SU-DHL-6 (cell line): ENCODE measurements around the gene LCMT1.

Source experiments
- H2AFZ ChIP-seq: fragments of 200-600 bp; sonication (generic); 2 replicates; pipeline ENCODE4 v1.6.1; 2014; ENCODE audit warnings: low read depth, mild to moderate bottlenecking, moderate library complexity, mixed read lengths, antibody characterized with exemption, low read length; ENCODE audit not compliant: severe bottlenecking
- H3F3A ChIP-seq: fragments of 200-600 bp; shearing (Covaris generic); 2 replicates; pipeline ENCODE4 v1.6.0; 2016; ENCODE audit warnings: antibody characterized with exemption, mild to moderate bottlenecking; ENCODE audit not compliant: insufficient read depth
- H3K27ac ChIP-seq: fragments of 200-600 bp; sonication (generic); 2 replicates; pipeline ENCODE4 v1.5.1; 2016; ENCODE audit warnings: low read depth, mild to moderate bottlenecking, low read length, moderate library complexity, mixed read lengths
- H3K27me3 ChIP-seq: fragments of 200-600 bp; sonication (generic), shearing (Covaris generic); 2 replicates; pipeline ENCODE4 v1.6.0; 2014; ENCODE audit warnings: mild to moderate bottlenecking, low read length
- H3K36me3 ChIP-seq: fragments of 200-600 bp; sonication (generic); 2 replicates; pipeline ENCODE4 v1.6.1; 2014; ENCODE audit warnings: mild to moderate bottlenecking, low read length, mixed read lengths
- H3K4me2 ChIP-seq: fragments of 300-600, 200-600 bp; shearing (Covaris generic), sonication (generic); 2 replicates; pipeline ENCODE4 v1.6.0; 2014; ENCODE audit warnings: low read length, low read depth, mild to moderate bottlenecking; ENCODE audit not compliant: poor library complexity, severe bottlenecking
- H3K4me3 ChIP-seq: fragments of 200-600 bp; sonication (generic); 2 replicates; pipeline ENCODE4 v1.5.1; 2014; ENCODE audit warnings: antibody characterized with exemption, low read length, mild to moderate bottlenecking, mixed read lengths; ENCODE audit not compliant: insufficient read depth, poor library complexity, severe bottlenecking
- H3K79me2 ChIP-seq: fragments of 200-600 bp; sonication (generic); 2 replicates; pipeline ENCODE4 v1.6.1; 2014; ENCODE audit warnings: mild to moderate bottlenecking, low read length, moderate library complexity; ENCODE audit not compliant: insufficient read depth
- H3K9ac ChIP-seq: fragments of 200-600 bp; sonication (generic); 2 replicates; pipeline ENCODE4 v1.7.0; 2014; ENCODE audit warnings: mild to moderate bottlenecking, low read length
- H3K9me2 ChIP-seq: fragments of 200-600 bp; sonication (generic); replicated peaks from 2 replicates; pipeline ENCODE4 v1.6.1; 2014; ENCODE audit warnings: low read length; ENCODE audit not compliant: insufficient read depth
- H3K9me3 ChIP-seq: fragments of 200-600 bp; sonication (generic); 2 replicates; pipeline ENCODE4 v1.6.1; 2014; ENCODE audit warnings: low read length, mixed read lengths; ENCODE audit not compliant: insufficient read depth
- H4K20me1 ChIP-seq: fragments of 200-600 bp; sonication (generic); 2 replicates; pipeline ENCODE4 v1.6.1; 2014; ENCODE audit warnings: low read depth, mild to moderate bottlenecking, antibody characterized with exemption, low read length, moderate library complexity, mixed read lengths
- CTCF ChIP-seq: fragments of 200-600 bp; sonication (generic); IDR thresholded peaks from one replicate; pipeline ENCODE4 v1.5.1; 2017; ENCODE audit warnings: antibody characterized with exemption, mild to moderate bottlenecking, low read length, moderate library complexity; ENCODE audit not compliant: insufficient read depth, poor library complexity, severe bottlenecking
- EZH2phosphoT487 ChIP-seq: fragments of 200-600 bp; sonication (generic), shearing (Covaris generic); conservative IDR thresholded peaks from 2 replicates; pipeline ENCODE4 v1.6.1; 2018; ENCODE audit warnings: mild to moderate bottlenecking, antibody characterized with exemption, low read length, moderate library complexity, mixed read lengths

Gene LCMT1

GRCh38 chr16:25157271-25157875 lies 45.8 kb downstream of the LCMT1 start:
- H3K36me3 ChIP-seq, result peaks cover 3% of the 10 kb centered on the region; the same call in 1 of the 2 replicates
- no peak overlapping the region for H3K4me2 ChIP-seq
- no peaks in the 10 kb centered on the region for H3K9me3 ChIP-seq
- no peak overlapping the region for H3K27ac ChIP-seq
- no peaks in the 10 kb centered on the region for H3K27me3 ChIP-seq
- no peaks in the 10 kb centered on the region for H3K79me2 ChIP-seq
- H3F3A ChIP-seq, result no peaks in the 10 kb centered on the region
- no peaks in the 10 kb centered on the region for H3K9me2 ChIP-seq
- H4K20me1 ChIP-seq, result no peaks in the 10 kb centered on the region
- no peak overlapping the region for H3K9ac ChIP-seq
- no peak overlapping the region for H2AFZ ChIP-seq
- no peak overlapping the region for H3K4me3 ChIP-seq
- no peak for TF ChIP-seq CTCF
- no peak for TF ChIP-seq EZH2phosphoT487

- Histone ChIP-seq H3K36me3 (peaks cover 3% of the 10 kb centered on the region; the same call in 1 of the 2 replicates), H3K27ac (no peak overlapping the region), H3F3A (no peaks in the 10 kb centered on the region), H4K20me1 (no peaks in the 10 kb centered on the region), H2AFZ (no peak overlapping the region), H3K79me2 (no peaks in the 10 kb centered on the region), H3K4me2 (no peak overlapping the region), H3K27me3 (no peaks in the 10 kb centered on the region), H3K9me3 (no peaks in the 10 kb centered on the region), H3K9me2 (no peaks in the 10 kb centered on the region), H3K9ac (no peak overlapping the region), H3K4me3 (no peak overlapping the region)
- TF ChIP-seq EZH2phosphoT487, result no peak
- no peak for TF ChIP-seq CTCF
Measured at GRCh38 chr16:25158401-25158800, 46.9 kb downstream of the LCMT1 start.

GRCh38 chr16:25161753-25162367 lies 50.3 kb downstream of the LCMT1 start:
- Histone ChIP-seq H3K9ac (no peak overlapping the region), H3K36me3 (peaks cover 3% of the 10 kb centered on the region; the same call in 1 of the 2 replicates), H3K27me3 (no peaks in the 10 kb centered on the region), H4K20me1 (no peaks in the 10 kb centered on the region), H2AFZ (no peak overlapping the region), H3K79me2 (no peaks in the 10 kb centered on the region), H3F3A (no peaks in the 10 kb centered on the region), H3K27ac (no peak overlapping the region), H3K4me3 (no peak overlapping the region), H3K9me3 (no peaks in the 10 kb centered on the region), H3K4me2 (no peak overlapping the region), H3K9me2 (no peaks in the 10 kb centered on the region)
- TF ChIP-seq CTCF (no peak), EZH2phosphoT487 (no peak)
